Colon (tissue), 2 donors: ENCODE measurements around the gene CASP4.
A peak's percentile ranks its signal among the peaks of the same experiment; 100 is the strongest.
"Not testable (repeated sequence)": the region's sequence is repeated elsewhere in the genome, so short reads cannot be mapped to it uniquely, and the experiment has no call there.

ENCODE experiments used
- FAIRE-seq: peaks from 2 replicates; lab custom pipeline; 2012; peaks lifted over from hg19 to GRCh38; lab: Jason Lieb, UNC
- donor health status: control.
- donor health status: control.

CASP4 gene

GRCh38 chr11:104968355-104968855, at the start of gene CASP4:
CASP4 (minus strand) TSS chr11:104968574; CDS start chr11:104968525, 49 bp downstream.
- peak; percentile 81 for FAIRE-seq

- FAIRE-seq = no peak
Measured at GRCh38 chr11:105007463-105007862, 39.1 kb upstream of the CASP4 start.

- no peak for FAIRE-seq
Measured at GRCh38 chr11:105005451-105005845, 37.1 kb upstream of the CASP4 start.

GRCh38 chr11:105004021-105004420, 35.6 kb upstream of the CASP4 start:
- no peak for FAIRE-seq

- no peak for FAIRE-seq
Measured at GRCh38 chr11:105003151-105003550, 34.8 kb upstream of the CASP4 start.

- no peak for FAIRE-seq
Measured at GRCh38 chr11:105000797-105001196, 32.4 kb upstream of the CASP4 start.

GRCh38 chr11:105000167-105000566, 31.8 kb upstream of the CASP4 start:
- no peak for FAIRE-seq

GRCh38 chr11:104999721-105000120, 31.3 kb upstream of the CASP4 start:
- no peak for FAIRE-seq

- no peak for FAIRE-seq
Measured at GRCh38 chr11:104997288-104997687, 28.9 kb upstream of the CASP4 start.

GRCh38 chr11:104995001-104995408, 26.6 kb upstream of the CASP4 start:
- no peak for FAIRE-seq

- FAIRE-seq = no peak
Measured at GRCh38 chr11:104992781-104993180, 24.4 kb upstream of the CASP4 start.

- no peak for FAIRE-seq
Measured at GRCh38 chr11:104991994-104992393, 23.6 kb upstream of the CASP4 start.

- FAIRE-seq = no peak
Measured at GRCh38 chr11:104984808-104985207, 16.4 kb upstream of the CASP4 start.

GRCh38 chr11:104979839-104980238, 11.5 kb upstream of the CASP4 start:
- FAIRE-seq = no peak

- FAIRE-seq = no peak
Measured at GRCh38 chr11:104973616-104974015, 5.2 kb upstream of the CASP4 start.

- not testable (repeated sequence) for FAIRE-seq
Measured at GRCh38 chr11:104972924-104973323, 4.5 kb upstream of the CASP4 start.

GRCh38 chr11:104970756-104971155, 2.4 kb upstream of the CASP4 start:
- no peak for FAIRE-seq

GRCh38 chr11:104968856-104969776, 742 bp upstream of the CASP4 start:
- FAIRE-seq = no peak

- no peak for FAIRE-seq
Measured at GRCh38 chr11:104967534-104968354, 630 bp downstream of the CASP4 start.

GRCh38 chr11:104965735-104966134, 2.6 kb downstream of the CASP4 start:
- no peak for FAIRE-seq

GRCh38 chr11:104964247-104964646, 4.1 kb downstream of the CASP4 start:
- no peak for FAIRE-seq

GRCh38 chr11:104962852-104963251, 5.5 kb downstream of the CASP4 start:
- FAIRE-seq = no peak

GRCh38 chr11:104957280-104957679, 11.1 kb downstream of the CASP4 start:
- no peak for FAIRE-seq
